ENCODE results near the gene STEAP2.
"Not testable (repeated sequence)": the region's sequence is repeated elsewhere in the genome, so short reads cannot be mapped to it uniquely, and the experiment has no call there.

The STEAP2 gene

GRCh38 chr7:90186290-90186689, 25.2 kb upstream of the STEAP2 start:
- H3K79me1 ChIP-seq (replicated peaks; ENCODE audit: low read length, poor library complexity, severe bottlenecking); H3K18ac ChIP-seq (ENCODE audit: low read depth in 1 of 2, low read length in 2 of 2); H2BK12ac ChIP-seq (ENCODE audit: low read length in 2 of 2); H3K23ac ChIP-seq (ENCODE audit: low read length in 2 of 2); H2BK5ac ChIP-seq (ENCODE audit: low read depth, low read length, poor library complexity, severe bottlenecking); H3K36me3 ChIP-seq (ENCODE audit: control insufficient read depth in 1 of 2, insufficient read depth in 2 of 2, low read depth in 1 of 2, low read length in 2 of 2); H3K14ac ChIP-seq (ENCODE audit: low read length in 2 of 2); H3K4me3 ChIP-seq (ENCODE audit: insufficient read depth in 1 of 2, low read depth in 1 of 2, low read length in 2 of 2); H3K4me2 ChIP-seq (ENCODE audit: low read length, poor library complexity, severe bottlenecking); H4K8ac ChIP-seq (ENCODE audit: low read length); DNase-seq; H3K9ac ChIP-seq (ENCODE audit: low read length); H3K27me3 ChIP-seq (ENCODE audit: control insufficient read depth in 1 of 2, insufficient read depth in 1 of 2, low read length in 2 of 2); H3K4me1 ChIP-seq (ENCODE audit: control insufficient read depth, insufficient read depth, low read depth, low read length); H3K9me3 ChIP-seq (ENCODE audit: control insufficient read depth, low read length); H2BK15ac ChIP-seq (ENCODE audit: low read depth, poor library complexity, severe bottlenecking); H4K91ac ChIP-seq (ENCODE audit: low read length); H2AK5ac ChIP-seq (ENCODE audit: low read length, severe bottlenecking); H2AFZ ChIP-seq (ENCODE audit: low read depth, low read length); H2BK120ac ChIP-seq (ENCODE audit: low read depth, low read length); H3K4ac ChIP-seq (ENCODE audit: low read depth in 1 of 2, low read length in 2 of 2); H3K27ac ChIP-seq (ENCODE audit: low read length, poor library complexity, severe bottlenecking): not testable (repeated sequence)
- no CpG with 5 or more reads among the region's 4 CpGs for WGBS

GRCh38 chr7:90187507-90188050, 24.0 kb upstream of the STEAP2 start:
- H4K8ac ChIP-seq (ENCODE audit: low read length): no peak overlapping the region
- H3K9me3 ChIP-seq (ENCODE audit: control insufficient read depth, low read length): peaks cover 11% of the 10 kb centered on the region
- H3K4me1 ChIP-seq (ENCODE audit: control insufficient read depth, insufficient read depth, low read depth, low read length): no peaks in the 10 kb centered on the region
- H2BK5ac ChIP-seq (ENCODE audit: low read depth, low read length, poor library complexity, severe bottlenecking): no peak overlapping the region
- H2AK5ac ChIP-seq (ENCODE audit: low read length, severe bottlenecking): no peak overlapping the region
- H3K4ac ChIP-seq (ENCODE audit: low read depth in 1 of 2, low read length in 2 of 2): no peak overlapping the region
- no peak overlapping the region for H3K4me2 ChIP-seq (ENCODE audit: low read length, poor library complexity, severe bottlenecking)
- no peaks in the 10 kb centered on the region for H3K27me3 ChIP-seq (ENCODE audit: control insufficient read depth in 1 of 2, insufficient read depth in 1 of 2, low read length in 2 of 2)
- DNase-seq: no peak
- no peak overlapping the region for H3K14ac ChIP-seq (ENCODE audit: low read length in 2 of 2)
- H3K18ac ChIP-seq (ENCODE audit: low read depth in 1 of 2, low read length in 2 of 2): no peak overlapping the region
- H3K23ac ChIP-seq (ENCODE audit: low read length in 2 of 2): no peak overlapping the region
- no peak overlapping the region for H2AFZ ChIP-seq (ENCODE audit: low read depth, low read length)
- no peak overlapping the region for H3K9ac ChIP-seq (ENCODE audit: low read length)
- H3K79me1 ChIP-seq (replicated peaks; ENCODE audit: low read length, poor library complexity, severe bottlenecking): no peaks in the 10 kb centered on the region
- H3K4me3 ChIP-seq (ENCODE audit: insufficient read depth in 1 of 2, low read depth in 1 of 2, low read length in 2 of 2): no peak overlapping the region
- H2BK15ac ChIP-seq (ENCODE audit: low read depth, poor library complexity, severe bottlenecking): no peak overlapping the region
- no peak overlapping the region for H3K27ac ChIP-seq (ENCODE audit: low read length, poor library complexity, severe bottlenecking)
- H2BK12ac ChIP-seq (ENCODE audit: low read length in 2 of 2): no peak overlapping the region
- H4K91ac ChIP-seq (ENCODE audit: low read length): no peak overlapping the region
- no peaks in the 10 kb centered on the region for H3K36me3 ChIP-seq (ENCODE audit: control insufficient read depth in 1 of 2, insufficient read depth in 2 of 2, low read depth in 1 of 2, low read length in 2 of 2)
- no peak overlapping the region for H2BK120ac ChIP-seq (ENCODE audit: low read depth, low read length)

- Histone ChIP-seq H3K79me1 (replicated peaks; ENCODE audit: low read length, poor library complexity, severe bottlenecking) (no peaks in the 10 kb centered on the region), H3K9me3 (ENCODE audit: control insufficient read depth, low read length) (peaks cover 11% of the 10 kb centered on the region), H4K91ac (ENCODE audit: low read length) (no peak overlapping the region), H3K27ac (ENCODE audit: low read length, poor library complexity, severe bottlenecking) (no peak overlapping the region), H2BK5ac (ENCODE audit: low read depth, low read length, poor library complexity, severe bottlenecking) (no peak overlapping the region), H3K18ac (ENCODE audit: low read depth in 1 of 2, low read length in 2 of 2) (no peak overlapping the region), H3K14ac (ENCODE audit: low read length in 2 of 2) (no peak overlapping the region), H3K4me2 (ENCODE audit: low read length, poor library complexity, severe bottlenecking) (no peak overlapping the region), H2AFZ (ENCODE audit: low read depth, low read length) (no peak overlapping the region), H2BK15ac (ENCODE audit: low read depth, poor library complexity, severe bottlenecking) (no peak overlapping the region), H2BK120ac (ENCODE audit: low read depth, low read length) (no peak overlapping the region), H3K27me3 (ENCODE audit: control insufficient read depth in 1 of 2, insufficient read depth in 1 of 2, low read length in 2 of 2) (no peaks in the 10 kb centered on the region), H3K36me3 (ENCODE audit: control insufficient read depth in 1 of 2, insufficient read depth in 2 of 2, low read depth in 1 of 2, low read length in 2 of 2) (no peaks in the 10 kb centered on the region), H3K23ac (ENCODE audit: low read length in 2 of 2) (no peak overlapping the region), H3K4ac (ENCODE audit: low read depth in 1 of 2, low read length in 2 of 2) (no peak overlapping the region), H2BK12ac (ENCODE audit: low read length in 2 of 2) (no peak overlapping the region), H2AK5ac (ENCODE audit: low read length, severe bottlenecking) (no peak overlapping the region), H3K9ac (ENCODE audit: low read length) (no peak overlapping the region), H4K8ac (ENCODE audit: low read length) (no peak overlapping the region), H3K4me1 (ENCODE audit: control insufficient read depth, insufficient read depth, low read depth, low read length) (no peaks in the 10 kb centered on the region), H3K4me3 (ENCODE audit: insufficient read depth in 1 of 2, low read depth in 1 of 2, low read length in 2 of 2) (no peak overlapping the region)
- 54% methylated on average over 1 of the region's 2 CpGs for WGBS
- DNase-seq: no peak
Observed at GRCh38 chr7:90188281-90188680, 23.3 kb upstream of the STEAP2 start.

GRCh38 chr7:90190995-90191394, 20.5 kb upstream of the STEAP2 start:
- Histone ChIP-seq H3K79me1 (replicated peaks; ENCODE audit: low read length, poor library complexity, severe bottlenecking) (no peaks in the 10 kb centered on the region), H3K4me2 (ENCODE audit: low read length, poor library complexity, severe bottlenecking) (no peak overlapping the region), H3K27ac (ENCODE audit: low read length, poor library complexity, severe bottlenecking) (no peak overlapping the region), H3K9ac (ENCODE audit: low read length) (no peak overlapping the region), H2BK15ac (ENCODE audit: low read depth, poor library complexity, severe bottlenecking) (no peak overlapping the region), H2BK12ac (ENCODE audit: low read length in 2 of 2) (no peak overlapping the region), H2AFZ (ENCODE audit: low read depth, low read length) (no peak overlapping the region), H3K4me1 (ENCODE audit: control insufficient read depth, insufficient read depth, low read depth, low read length) (no peaks in the 10 kb centered on the region), H3K9me3 (ENCODE audit: control insufficient read depth, low read length) (peaks cover 11% of the 10 kb centered on the region), H3K36me3 (ENCODE audit: control insufficient read depth in 1 of 2, insufficient read depth in 2 of 2, low read depth in 1 of 2, low read length in 2 of 2) (no peaks in the 10 kb centered on the region), H3K14ac (ENCODE audit: low read length in 2 of 2) (no peak overlapping the region), H3K4ac (ENCODE audit: low read depth in 1 of 2, low read length in 2 of 2) (no peak overlapping the region), H4K91ac (ENCODE audit: low read length) (no peak overlapping the region), H2AK5ac (ENCODE audit: low read length, severe bottlenecking) (no peak overlapping the region), H3K4me3 (ENCODE audit: insufficient read depth in 1 of 2, low read depth in 1 of 2, low read length in 2 of 2) (no peak overlapping the region), H3K27me3 (ENCODE audit: control insufficient read depth in 1 of 2, insufficient read depth in 1 of 2, low read length in 2 of 2) (no peaks in the 10 kb centered on the region), H3K18ac (ENCODE audit: low read depth in 1 of 2, low read length in 2 of 2) (no peak overlapping the region), H2BK120ac (ENCODE audit: low read depth, low read length) (no peak overlapping the region), H4K8ac (ENCODE audit: low read length) (no peak overlapping the region), H2BK5ac (ENCODE audit: low read depth, low read length, poor library complexity, severe bottlenecking) (no peak overlapping the region), H3K23ac (ENCODE audit: low read length in 2 of 2) (no peak overlapping the region)
- no peak for DNase-seq

All from mesenchymal stem cell (in vitro differentiated cells and primary cell).